ENCODE measurements around the gene CCDC159.
A peak's percentile ranks its signal among the peaks of the same experiment; 100 is the strongest.
"Not testable (repeated sequence)": the region's sequence is repeated elsewhere in the genome, so short reads cannot be mapped to it uniquely, and the experiment has no call there.

The CCDC159 gene, protein sequence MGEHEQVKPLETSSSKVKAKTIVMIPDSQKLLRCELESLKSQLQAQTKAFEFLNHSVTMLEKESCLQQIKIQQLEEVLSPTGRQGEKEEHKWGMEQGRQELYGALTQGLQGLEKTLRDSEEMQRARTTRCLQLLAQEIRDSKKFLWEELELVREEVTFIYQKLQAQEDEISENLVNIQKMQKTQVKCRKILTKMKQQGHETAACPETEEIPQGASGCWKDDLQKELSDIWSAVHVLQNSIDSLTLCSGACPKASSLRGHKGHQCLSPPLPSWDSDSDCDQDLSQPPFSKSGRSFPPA

DNA sequence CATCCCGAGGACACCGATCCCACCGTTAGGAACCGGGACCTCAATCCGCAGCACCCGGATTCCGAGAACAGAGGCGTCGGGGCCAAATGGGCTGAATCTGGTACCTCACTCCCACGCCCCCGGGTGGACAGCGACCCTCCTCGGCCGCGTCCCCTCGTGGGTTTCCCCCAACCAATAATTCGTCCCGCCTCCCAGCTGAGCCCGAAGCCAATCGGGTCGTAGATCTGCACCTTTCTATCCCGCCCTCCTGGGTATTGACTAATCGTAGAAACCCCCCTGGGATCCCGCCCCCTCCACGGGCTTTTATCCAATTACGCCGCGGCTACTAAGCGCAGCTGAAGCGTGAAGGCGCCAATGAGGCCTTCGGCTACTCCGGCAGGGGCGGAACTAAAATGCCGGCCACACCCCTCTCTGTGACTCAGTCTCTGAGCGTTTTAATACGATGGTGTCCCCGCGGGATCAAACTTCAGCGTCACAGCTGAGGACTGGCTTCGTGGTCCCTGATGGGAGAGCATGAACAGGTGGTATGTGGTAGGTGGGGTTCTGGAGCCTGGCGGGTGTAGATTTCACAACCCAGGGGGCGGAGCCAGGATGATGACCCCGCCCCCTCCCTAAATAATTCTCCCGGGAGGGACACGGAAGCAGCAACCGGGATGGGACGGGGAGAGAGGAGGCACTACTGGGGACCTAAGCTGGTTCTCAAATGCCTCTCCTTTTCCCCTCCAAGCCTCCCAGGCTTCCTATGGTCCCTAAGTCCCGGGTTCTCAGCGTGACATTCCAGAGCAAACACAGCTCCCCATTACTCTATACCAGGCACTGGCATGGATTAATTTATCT, at the start of gene CCDC159, which contains the start of gene TMEM205:
Gene CCDC159, plus strand, starts transcription at position 416 of the 837 bp plus-strand sequence. Its CDS starts 88 bp downstream, at position 504.
Gene TMEM205, minus strand, starts transcription at position 165 of the 837 bp plus-strand sequence. CDS start 649 bp downstream, outside the sequence.
- DNase-seq: peak; percentile 76 to 97

DNA sequence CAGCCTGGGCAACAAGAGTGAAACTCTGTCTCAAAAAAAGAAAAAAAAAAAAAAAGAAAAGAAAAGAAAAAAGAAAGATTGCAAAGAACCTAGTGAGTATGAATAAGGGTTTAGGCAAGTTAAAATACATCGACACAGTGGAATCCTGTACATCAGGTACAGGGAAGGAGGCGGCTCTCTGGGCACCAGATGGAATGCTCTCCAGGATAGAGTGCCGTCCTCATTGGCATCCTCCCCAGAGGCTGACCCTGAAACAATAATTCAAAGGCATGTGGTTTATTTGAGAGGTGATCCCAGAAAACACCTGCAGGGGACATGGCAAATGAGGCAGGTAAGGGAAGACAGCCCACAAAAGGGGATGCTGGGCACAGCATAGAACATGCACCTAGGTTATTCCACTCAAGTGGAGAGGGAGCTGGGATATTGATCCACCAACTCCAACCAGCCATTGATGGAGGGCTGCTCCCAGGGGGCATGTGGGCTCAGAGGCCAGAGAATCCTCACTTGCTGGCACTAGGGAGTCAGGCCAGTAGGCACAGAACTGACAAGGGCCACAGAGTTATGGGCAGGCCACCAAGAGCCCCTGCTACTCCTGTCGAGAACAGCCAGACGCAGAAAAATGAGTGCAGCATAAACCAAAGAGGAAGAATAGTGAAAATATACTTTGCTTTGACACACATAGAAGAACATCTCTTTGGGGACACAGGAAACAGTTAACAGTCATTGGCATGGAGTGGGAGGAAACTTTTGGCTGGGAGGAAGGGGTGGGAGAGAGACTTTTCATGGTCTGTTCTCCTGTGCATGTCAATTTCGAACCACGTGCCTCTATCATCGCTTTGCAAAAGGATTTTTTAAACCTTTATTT, 46.1 kb upstream of the CCDC159 start:
- DNase-seq: peak in 1 of 2 donors; percentile 42

DNA sequence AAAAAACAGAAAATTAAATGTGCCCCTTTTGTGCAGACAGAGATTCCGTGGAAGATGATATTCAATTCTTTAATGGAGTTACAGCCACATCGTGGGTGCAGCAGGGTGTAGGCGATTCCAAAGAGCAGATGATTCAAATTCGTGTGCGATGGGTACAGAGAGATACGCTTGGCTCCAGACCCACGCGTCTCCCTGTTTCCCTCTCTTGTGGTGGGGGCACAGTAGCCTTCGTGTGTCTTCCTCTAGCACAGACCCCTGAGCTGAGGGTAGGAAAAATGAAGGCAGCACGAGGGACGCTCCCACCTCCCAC, 45.6 kb upstream of the CCDC159 start:
- DNase-seq: no peak

DNA sequence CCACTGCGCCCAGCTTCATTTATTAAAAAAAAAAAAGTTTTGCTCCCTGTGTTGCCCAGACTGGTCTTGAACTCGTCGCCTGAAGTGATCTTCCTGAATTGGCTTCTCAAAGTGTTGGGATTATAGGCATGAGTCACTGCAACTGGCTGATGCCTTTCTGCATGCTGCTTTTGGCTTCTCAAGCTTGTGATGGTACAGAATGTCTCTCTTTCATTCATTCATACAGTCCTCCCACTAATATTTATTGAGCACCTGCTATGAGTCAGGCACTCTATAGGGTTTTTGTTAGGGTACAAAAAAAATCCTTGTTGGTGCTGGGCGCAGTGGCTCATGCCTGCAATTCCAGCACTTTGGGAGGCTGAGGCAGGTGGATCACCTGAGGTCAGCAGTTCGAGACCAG, 41.4 kb upstream of the CCDC159 start:
- DNase-seq: no peak

DNA sequence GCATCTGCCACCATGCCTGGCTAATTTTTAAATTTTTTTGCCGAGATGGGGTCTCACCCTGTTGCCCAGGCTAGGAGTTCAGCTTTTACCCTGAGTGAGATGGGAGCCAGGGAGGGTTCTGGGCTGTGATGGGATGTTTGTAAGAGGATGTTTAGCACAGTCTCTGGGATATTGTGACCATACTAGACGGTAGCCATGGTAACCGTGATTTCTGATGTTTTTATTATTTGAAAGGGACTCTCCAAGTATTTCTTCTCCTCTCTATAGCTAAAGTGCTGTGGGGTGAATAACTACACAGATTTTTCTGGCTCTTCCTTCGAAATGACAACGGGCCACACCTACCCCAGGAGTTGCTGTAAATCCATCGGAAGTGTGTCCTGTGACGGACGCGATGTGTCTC, 40.0 kb upstream of the CCDC159 start:
- no peak for DNase-seq

DNA sequence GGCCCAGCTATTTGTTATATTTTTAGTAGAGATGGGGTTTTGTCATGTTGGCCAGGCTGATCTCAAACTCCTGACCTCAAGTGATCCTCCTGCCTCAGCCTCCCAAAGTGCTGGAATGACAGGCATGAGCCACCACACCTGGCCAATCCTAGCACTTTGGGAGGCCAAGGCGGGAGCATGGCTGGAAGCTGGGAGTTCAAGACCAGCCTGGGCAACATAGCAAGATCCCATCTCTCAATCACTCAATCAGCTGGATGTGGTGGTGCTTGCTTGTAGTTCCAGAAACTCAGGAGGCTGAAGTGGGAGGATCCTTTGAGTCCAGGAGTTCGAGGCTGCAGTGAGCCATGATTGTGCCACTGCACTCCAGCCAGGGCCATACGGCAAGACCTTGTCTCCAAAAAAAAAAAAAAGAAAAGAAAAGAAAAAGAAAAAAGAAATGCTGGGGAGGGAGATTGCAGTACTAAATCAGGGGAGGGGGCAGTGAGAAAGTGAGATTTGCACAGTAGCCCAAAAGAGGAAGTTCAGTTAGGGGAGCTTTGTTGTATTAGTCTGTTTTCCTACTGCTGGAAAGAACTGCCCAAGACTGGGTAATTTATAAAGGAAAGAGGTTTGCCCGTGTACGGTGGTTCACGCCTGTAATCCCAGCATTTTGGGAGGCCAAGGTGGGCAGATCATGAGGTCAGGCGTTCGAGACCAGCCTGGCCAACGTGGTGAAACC, 25.9 kb upstream of the CCDC159 start:
- peak in 1 of 2 donors; percentile 75 for DNase-seq

DNA sequence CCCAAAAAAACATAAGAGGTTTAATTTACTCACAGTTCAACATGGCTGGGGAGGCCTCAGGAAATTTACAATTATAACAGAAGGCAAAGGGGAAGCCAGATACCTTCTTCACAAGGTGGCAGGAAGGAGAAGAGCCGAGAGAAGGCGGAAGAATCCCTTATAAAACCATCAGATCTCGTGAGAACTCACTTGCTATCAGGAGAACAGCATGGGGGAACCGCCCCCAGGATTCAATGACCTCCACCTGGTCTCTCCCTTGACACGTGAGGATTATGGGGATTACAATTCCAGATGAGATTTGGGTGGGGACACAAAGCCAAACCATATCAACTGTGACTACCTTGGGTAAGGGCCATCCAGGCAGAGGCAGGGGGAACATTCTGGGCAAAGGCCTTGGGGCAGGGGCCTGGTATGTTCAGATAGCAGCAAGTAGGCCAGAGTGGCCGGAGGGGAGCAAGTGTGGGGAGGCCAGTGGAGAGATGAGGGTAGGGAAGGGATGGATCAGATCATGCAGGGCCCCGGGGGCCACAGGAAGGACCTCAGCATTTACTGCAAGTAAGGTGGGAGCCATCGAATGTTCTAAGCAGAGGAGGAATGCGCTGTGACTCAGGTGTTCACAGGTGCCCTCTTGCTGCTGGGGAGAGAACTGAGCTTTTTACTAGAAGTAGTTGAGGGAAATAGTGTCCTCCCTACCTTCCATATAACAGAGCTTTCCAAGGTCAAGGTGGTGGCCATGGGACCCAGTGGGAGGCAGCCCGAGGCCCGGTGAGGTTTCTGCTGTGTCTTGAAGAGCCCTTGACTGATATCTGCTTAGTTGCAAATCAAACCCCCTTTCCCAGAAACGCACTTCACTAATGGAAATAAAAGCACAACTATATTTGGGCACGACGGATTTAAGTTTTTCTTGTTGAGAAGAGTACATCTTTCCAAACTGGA, 24.9 kb upstream of the CCDC159 start:
- DNase-seq: no peak

DNA sequence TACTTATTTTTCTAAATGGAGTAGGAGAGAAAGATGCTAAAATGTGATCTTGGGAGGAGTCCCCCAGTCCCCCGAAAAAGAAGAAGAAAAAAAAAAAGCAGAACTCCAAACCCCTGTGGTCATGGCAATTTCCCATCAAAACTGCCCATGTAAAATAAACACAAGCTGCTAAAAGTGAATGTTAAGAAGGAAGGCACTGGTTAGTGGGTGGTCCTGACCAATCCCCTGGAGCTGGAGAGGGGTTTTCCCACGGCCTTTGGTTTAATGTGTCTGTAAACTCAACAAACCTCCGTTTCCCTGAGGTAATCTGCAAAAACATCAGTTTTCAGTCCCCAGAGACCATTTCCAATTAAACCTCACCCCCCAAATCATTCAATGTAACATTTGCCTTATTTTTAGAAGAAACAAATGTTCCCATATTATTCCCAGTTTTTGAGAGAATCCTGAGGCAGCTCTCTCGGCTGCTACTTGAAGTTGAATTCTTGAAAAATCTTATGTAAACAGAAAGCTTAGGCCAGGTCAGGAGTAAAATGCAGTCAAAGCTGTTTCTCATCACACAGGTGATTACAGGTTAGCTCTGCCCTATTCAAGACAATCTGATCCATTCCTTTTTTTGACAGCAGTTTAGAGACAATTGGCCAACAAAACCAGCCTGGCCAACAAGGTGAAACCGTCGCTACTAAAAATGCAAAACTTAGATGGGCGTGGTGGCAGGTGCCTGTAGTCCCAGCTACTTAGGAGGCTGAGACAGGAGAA, 23.9 kb upstream of the CCDC159 start:
- peak in 1 of 2 donors; percentile 56 for DNase-seq

DNA sequence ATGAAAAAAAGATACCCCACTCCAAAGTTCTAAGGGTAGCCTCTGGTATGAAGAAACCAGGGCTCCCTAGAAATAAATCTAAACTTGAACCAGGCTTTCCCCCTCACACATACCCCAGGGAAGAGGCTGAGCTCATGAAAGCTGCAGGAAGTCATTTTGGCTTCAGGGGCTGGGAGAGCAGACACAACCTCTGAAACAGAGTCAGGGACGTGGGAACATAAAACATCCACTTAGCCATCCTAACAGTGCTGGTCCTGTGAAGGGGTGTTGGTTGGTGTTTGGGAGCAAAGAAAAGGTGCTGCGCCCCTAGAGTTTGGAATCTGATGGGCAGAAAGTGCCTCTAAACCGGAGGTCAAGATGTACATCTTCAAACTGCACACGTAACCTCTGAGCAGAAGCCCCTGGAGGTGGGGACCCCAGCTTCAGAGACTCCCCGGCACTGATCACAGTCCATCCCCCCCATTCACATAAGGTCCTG, 22.7 kb upstream of the CCDC159 start:
- no peak for DNase-seq

DNA sequence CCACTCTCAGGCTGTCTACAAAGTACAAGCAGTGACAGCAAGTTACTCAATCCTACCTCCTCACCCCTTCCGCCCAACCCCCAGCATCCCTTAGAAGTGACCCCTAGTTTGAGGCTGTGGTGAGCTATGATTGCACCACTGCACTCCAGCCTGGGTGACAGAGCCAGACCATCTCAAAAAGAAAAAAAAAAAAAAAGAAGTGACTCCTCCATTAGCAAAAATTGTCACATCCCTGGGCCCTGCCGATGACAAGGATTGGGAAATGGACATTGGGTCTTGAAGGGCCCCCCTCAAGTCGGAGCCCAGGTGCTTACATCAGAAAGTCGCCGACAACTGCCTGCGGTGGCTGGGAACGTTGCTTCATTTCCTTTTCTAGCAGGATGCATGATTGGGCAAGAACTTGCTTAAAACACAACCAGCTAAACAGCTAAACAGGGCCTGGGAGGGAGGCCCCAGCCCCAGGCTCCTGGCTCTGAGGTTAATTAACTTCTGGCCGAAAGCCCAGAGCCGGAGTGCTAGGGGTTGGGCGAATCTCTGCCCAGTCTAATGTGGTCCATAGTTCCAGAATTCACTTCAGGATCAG, 22.1 kb upstream of the CCDC159 start:
- peak; percentile 60 to 75 for DNase-seq

DNA sequence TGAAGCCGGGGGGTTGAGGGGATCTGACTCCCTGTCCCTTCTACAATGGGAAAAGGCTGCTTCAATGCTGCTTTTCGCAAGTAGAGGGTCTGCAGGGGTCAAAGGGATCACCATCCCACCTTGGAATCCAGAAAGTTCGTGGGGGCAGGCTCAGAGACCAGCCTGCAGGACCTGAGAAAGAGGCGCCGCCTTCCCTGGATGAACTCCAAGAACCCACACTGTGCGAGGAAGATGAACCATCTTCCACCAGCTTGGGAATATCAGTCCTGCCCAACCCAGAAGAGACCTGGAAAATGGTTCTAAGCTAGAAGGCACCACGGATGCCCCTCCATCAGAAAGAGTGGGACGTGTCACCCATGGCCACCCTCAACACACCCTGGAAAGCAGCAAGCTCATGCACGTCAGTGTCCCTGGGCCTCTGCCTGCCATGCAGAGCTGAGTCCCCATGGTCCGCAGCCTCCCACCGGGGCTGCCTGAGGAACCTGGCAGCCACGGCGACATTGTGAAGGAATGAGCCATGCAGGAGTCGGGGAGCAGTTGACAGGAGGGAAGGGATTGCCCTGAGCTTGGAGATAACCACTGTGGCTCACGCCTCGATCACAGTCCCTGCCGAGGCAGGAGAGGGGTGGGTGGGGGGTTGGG, 21.4 kb upstream of the CCDC159 start:
- DNase-seq: no peak

DNA sequence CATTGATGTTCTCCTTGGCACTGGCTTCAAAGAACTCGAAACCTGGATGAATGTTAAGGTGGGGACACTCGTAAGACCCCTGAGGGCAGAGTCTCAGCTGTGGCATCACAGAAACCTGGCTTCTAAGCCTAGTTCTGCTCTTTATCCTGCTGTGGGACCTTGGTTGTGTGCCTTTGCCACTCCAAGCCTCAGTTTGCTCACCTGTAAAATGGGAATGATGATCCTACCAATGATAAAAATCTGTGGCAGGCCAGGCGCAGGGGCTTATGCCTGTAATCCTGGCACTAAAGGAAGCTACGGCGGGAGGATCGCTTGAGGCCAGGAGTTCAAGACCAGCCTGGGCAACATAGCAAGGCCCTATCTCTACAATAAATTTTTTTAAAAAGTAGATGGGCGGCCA, 20.8 kb upstream of the CCDC159 start:
- no peak for DNase-seq

DNA sequence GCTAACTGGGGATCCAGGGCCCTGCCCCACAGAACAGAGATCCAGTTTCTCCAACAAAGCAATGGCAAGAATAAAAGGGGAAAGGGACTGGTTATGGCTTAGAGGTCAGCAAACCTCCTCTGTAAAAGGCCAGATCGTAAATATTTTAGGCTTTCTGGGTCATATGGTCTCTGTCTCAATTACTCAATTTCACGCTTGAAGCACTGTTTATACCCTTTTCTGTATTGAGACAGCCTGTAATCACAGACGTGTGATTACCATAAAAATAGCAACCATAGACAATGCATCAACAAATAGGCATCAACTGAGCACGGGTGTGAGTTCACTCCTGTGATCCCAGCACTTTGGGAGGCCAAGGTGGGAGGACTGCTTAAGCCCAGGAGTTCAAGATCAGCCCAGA, 16.2 kb upstream of the CCDC159 start:
- no peak for DNase-seq

DNA sequence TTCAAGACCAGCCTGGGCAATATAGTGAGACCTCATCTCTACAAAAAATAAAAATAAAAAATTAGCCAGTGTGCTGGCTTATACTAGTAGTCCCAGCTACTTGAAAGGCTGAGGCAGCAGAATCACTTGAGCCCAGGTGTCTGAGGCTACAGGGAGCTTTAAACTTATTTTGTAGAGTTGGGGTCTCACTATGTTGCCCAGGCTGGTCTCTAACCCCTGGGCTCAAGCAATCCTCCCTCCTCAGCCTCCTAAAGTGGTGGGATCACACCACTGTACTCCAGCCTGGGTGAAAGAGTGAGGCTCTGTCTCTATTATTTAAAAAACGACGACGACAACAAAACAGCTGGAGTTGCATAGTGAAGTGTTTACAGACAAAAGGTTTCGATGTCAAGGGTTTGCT, 14.8 kb upstream of the CCDC159 start:
- no peak for DNase-seq

DNA sequence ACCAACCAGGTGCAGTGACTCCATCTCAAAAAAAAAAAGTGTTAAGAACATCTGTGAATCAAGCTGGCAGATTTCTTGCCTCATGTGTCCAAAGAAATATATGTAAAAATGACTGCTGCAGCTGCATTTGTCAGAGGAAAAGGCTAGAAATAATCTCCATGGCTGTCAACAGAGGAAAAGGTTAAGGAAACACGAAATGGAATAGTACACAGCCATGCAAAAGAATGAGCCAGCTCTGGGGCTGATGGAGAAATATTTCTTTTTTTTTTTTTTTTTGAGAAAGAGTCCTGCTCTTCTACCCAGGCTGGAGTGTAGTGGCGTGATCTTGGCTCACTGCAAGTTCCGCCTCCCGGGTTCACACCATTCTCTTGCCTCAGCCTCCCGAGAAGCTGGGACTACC, 13.5 kb upstream of the CCDC159 start:
- no peak for DNase-seq

DNA sequence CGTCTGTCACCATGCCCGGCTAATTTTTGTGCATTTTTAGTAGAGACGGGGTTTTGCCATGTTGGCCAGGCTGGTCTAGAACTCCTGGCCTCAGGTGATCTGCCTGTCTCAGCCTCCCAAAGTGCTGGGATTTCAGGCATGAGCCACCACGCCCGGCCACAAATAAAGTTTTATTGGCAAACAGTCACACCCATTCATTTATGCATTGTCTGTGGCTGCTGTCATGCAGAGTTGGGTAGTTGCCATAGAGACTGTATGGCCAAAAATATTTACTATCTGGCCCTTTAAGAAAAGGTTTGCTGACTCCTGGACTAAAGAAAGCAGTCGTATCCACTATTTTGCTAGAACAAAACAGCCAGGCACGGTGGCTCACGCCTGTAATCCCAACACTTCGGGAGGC, 12.5 kb upstream of the CCDC159 start:
- DNase-seq: not testable (repeated sequence)

DNA sequence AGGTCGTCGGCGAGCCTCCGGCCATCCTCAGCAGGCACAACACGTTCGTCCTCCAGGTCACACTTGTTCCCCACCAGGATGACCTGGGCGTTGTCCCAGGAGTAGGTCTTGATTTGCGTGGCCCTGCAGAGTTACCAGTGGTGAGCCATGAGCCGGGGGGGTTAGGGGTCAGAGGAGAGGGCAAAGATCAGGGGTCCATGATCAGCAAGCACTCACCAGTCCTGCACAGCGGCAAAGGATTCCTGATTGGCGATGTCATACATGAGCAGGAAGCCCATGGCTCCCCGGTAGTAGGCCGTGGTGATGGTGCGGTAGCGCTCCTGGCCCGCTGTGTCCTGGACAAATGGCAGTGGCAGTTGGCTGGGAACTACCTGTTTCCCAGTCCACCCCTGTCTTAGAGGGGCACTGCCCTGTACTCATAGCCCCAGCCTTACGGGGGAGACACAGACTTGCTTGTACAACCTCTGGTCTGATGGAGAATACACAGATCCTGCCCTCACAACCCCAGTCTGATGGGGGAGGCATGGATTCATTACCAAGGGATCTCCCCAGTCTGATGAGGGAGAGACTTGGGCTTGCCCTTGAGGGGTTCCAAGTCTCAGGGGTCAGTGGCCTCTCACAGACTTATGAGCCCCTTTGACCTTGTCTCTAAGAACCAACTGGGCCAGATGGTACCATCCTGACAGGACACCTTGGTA, 10.7 kb upstream of the CCDC159 start:
- no peak for DNase-seq

DNA sequence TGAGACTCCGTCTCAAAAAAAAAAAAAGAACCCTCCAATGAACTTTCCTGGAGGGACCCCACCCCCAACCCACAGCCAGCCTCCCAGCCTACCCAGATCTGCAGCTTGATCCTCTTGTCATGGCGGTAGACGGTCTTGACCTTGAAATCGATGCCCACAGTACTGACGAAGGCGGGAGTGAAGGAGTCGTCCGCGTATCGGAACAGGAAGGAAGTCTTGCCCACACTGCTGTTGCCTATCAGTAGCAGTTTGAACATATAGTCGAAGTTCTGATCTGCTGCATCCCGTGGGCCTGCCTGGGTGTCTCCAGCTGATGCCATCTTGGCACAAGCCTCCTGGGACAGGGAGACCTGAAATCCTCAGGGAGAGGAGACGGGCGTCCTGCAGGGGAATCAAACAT, 9.2 kb upstream of the CCDC159 start:
- DNase-seq: no peak

DNA sequence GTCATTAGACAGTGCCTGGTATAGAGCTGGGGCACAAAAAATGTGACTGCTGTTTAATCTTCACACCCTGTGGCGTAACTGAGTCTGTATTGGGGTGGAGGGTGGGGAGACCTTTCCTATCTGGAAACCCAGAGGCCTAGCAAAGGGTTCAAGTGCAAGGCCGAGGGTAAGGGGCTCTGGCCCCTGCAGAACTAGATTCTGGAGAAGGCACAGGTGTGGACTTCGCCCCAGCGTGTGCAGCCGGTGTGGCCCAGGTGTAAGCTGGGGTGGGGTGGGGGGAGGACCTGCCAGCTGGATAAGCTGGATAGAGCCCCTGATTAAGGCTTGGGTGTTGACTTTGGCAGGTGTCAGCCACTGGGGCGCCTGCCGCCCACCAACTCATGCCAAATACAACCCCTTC, 8.2 kb upstream of the CCDC159 start:
- no peak for DNase-seq

All from bone marrow (tissue), 2 donors.